Erythroblast (primary cell): ENCODE results near the gene KCNMB2.

ENCODE experiments used
- GATA1 ChIP-seq: IDR thresholded peaks from 2 replicates; pipeline ENCODE4 v1.6.1; 2011; ENCODE audit warnings: low read depth, mild to moderate bottlenecking, control low read depth, low read length, moderate library complexity
- POLR2A ChIP-seq: IDR thresholded peaks from 2 replicates; pipeline ENCODE4 v1.6.1; 2011; ENCODE audit warnings: mild to moderate bottlenecking, low read length

DNA sequence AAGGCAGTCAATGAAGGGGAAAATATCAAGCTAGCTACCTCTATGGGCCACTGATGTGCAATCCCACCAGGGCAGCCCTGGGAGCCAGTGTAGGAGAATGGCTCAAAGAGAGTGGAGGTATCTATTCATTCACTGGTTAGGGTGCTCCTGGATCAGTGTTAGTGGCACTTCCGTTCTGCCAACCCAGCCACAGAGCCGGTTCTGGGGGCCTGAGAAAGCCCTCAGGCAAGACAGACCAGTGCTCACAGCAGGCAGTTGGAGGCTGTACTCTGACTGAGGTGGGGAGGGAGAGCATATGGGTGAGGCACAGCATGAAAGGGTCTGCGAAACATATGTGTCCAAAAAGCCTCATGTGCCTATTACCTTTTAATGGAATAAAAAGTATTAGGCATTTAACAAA, 109.3 kb downstream of the KCNMB2 start:
- TF ChIP-seq POLR2A (no peak), GATA1 (no peak)
